WTC11 (cell line): ENCODE data around the gene RAB34. TPM values are rescaled to one million over a fixed set of nuclear protein-coding genes. Genes with fewer than 3 reads are reported as not detected.
A peak's percentile ranks its signal among the peaks of the same experiment; 100 is the strongest.

Experiments
- AR ChIP-seq: fragments of 250-450 bp; sonication (Bioruptor Pico); IDR thresholded peaks from 2 replicates; pipeline ENCODE4 v1.9.0; 2021; ENCODE audit warnings: mild to moderate bottlenecking
- ARID4B ChIP-seq: sonication (generic); formaldehyde crosslinking; IDR thresholded peaks from 2 replicates; pipeline ENCODE4 v1.8.0; 2023; ENCODE audit warnings: missing genetic modification reagents, mild to moderate bottlenecking, borderline replicate concordance
- E2F5 ChIP-seq: sonication (generic); formaldehyde crosslinking; IDR thresholded peaks from 2 replicates; pipeline ENCODE4 v1.8.1; 2022; ENCODE audit warnings: mild to moderate bottlenecking, moderate library complexity, missing genetic modification reagents
- GRHL2 ChIP-seq: fragments of 250-450 bp; sonication (Bioruptor Pico); IDR thresholded peaks from 2 replicates; pipeline ENCODE4 v1.8.0; 2022; ENCODE audit warnings: mild to moderate bottlenecking, moderate library complexity; ENCODE audit not compliant: insufficient replicate concordance, severe bottlenecking
- HMGXB4 ChIP-seq: sonication (generic); formaldehyde crosslinking; IDR thresholded peaks from 2 replicates; pipeline ENCODE4 v1.8.1; 2023; ENCODE audit warnings: mild to moderate bottlenecking, moderate library complexity, missing genetic modification reagents
- IRF1 ChIP-seq: sonication (generic); formaldehyde crosslinking; IDR thresholded peaks from 2 replicates; pipeline ENCODE4 v1.8.0; 2023; ENCODE audit warnings: missing genetic modification reagents
- MAX ChIP-seq: sonication (generic); formaldehyde crosslinking; IDR thresholded peaks from 2 replicates; pipeline ENCODE4 v1.8.0; 2022; ENCODE audit warnings: mild to moderate bottlenecking, missing genetic modification reagents
- OVOL2 ChIP-seq: fragments of 250-450 bp; sonication (Bioruptor Pico); IDR thresholded peaks from 2 replicates; pipeline ENCODE4 v1.9.0; 2021; ENCODE audit warnings: mild to moderate bottlenecking, borderline replicate concordance
- PRDM15 ChIP-seq: sonication (generic); formaldehyde crosslinking; IDR thresholded peaks from 2 replicates; pipeline ENCODE4 v1.8.0; 2022; ENCODE audit warnings: missing genetic modification reagents
- PRRX2 ChIP-seq: fragments of 250-450 bp; sonication (Bioruptor Pico); IDR thresholded peaks from 2 replicates; pipeline ENCODE4 v1.8.0; 2021; ENCODE audit warnings: mild to moderate bottlenecking
- SP1 ChIP-seq: sonication (generic); formaldehyde crosslinking; conservative IDR thresholded peaks from 2 replicates; pipeline ENCODE4 v1.8.1; 2022; ENCODE audit warnings: missing genetic modification reagents
- USF1 ChIP-seq: sonication (generic); formaldehyde crosslinking; IDR thresholded peaks from 2 replicates; pipeline ENCODE4 v1.8.0; 2022; ENCODE audit warnings: mild to moderate bottlenecking, missing genetic modification reagents
- ZNF232 ChIP-seq: sonication (generic); formaldehyde crosslinking; IDR thresholded peaks from 2 replicates; pipeline ENCODE4 v1.8.0; 2022; ENCODE audit warnings: mild to moderate bottlenecking, missing genetic modification reagents
- ZNF317 ChIP-seq: sonication (generic); formaldehyde crosslinking; IDR thresholded peaks from 2 replicates; pipeline ENCODE4 v1.8.1; 2023; ENCODE audit warnings: low read depth, mild to moderate bottlenecking, moderate library complexity, missing genetic modification reagents, borderline replicate concordance
- ZNF532 ChIP-seq: fragments of 250-450 bp; sonication (Bioruptor Pico); IDR thresholded peaks from 2 replicates; pipeline ENCODE4 v1.9.0; 2021; ENCODE audit warnings: mild to moderate bottlenecking, borderline replicate concordance
- total RNA-seq: library from RNA; stranded (reverse); gene quantifications from 3 replicates; pipeline ENCODE4 v1.2.3, GENCODE V29; 2021

Gene RAB34
- total RNA-seq, 1 experiment from 2014 or later = 181 TPM

GRCh38 chr17:28710861-28711722, 6.6 kb downstream of the RAB34 start (continued):
- TF ChIP-seq ZNF532 (CRISPR knock-in tag) (0 out of 2 replicates have a peak, but pooled peaks have one; percentile 45), USF1 (peak; percentile 68; the same call in 1 of the 2 replicates), PRDM15 (CRISPR knock-in tag) (peak; percentile 97), ZNF317 (CRISPR knock-in tag) (no peak), GRHL2 (no peak), E2F5 (CRISPR knock-in tag) (peak; percentile 91), OVOL2 (CRISPR knock-in tag) (no peak), MAX (peak; percentile 94), ZNF232 (CRISPR knock-in tag) (0 out of 2 replicates have a peak, but pooled peaks have one; percentile 66), PRRX2 (CRISPR knock-in tag) (peak; percentile 75; the same call in 1 of the 2 replicates), ARID4B (CRISPR knock-in tag) (peak; percentile 91; the same call in 1 of the 2 replicates), IRF1 (CRISPR knock-in tag) (no peak), SP1 (CRISPR knock-in tag) (peak; percentile 80), HMGXB4 (CRISPR knock-in tag) (peak; percentile 28; the same call in 1 of the 2 replicates), AR (CRISPR knock-in tag) (0 out of 2 replicates have a peak, but pooled peaks have one; percentile 56)
